ENCODE data around the gene DNAJC10.
"Not testable (repeated sequence)": the region's sequence is repeated elsewhere in the genome, so short reads cannot be mapped to it uniquely, and the experiment has no call there.

The DNAJC10 gene

GRCh38 chr2:182718459-182718858 is 2.4 kb downstream of the DNAJC10 start:
- intact Hi-C loops (cut with DNase I) = loop anchor here (5.0 kb wide), 1 partner anchor 359 kb away; the partner anchor contains the start of gene DUSP19
- no peak for DNase-seq

- DNase-seq = peak in 2 of 10 donors; percentile 27 to 56
These were observed 3.1 kb downstream of the DNAJC10 start for GRCh38 chr2:182719116-182719515.

GRCh38 chr2:182724656-182725055 is 8.6 kb downstream of the DNAJC10 start:
- no peak for DNase-seq
- intact Hi-C loops (cut with DNase I) = no loop called here

More at GRCh38 chr2:182719116-182719515, 3.1 kb downstream of the DNAJC10 start:
- intact Hi-C loops (cut with DNase I) = loop anchor here (5.0 kb wide), 1 partner anchor 358 kb away; the partner anchor contains the start of gene DUSP19

- intact Hi-C loops (cut with DNase I) = no loop called here
These were observed 10.4 kb downstream of the DNAJC10 start for GRCh38 chr2:182726473-182726872.

GRCh38 chr2:182728014-182728413 is 12.0 kb downstream of the DNAJC10 start:
- intact Hi-C loops (cut with DNase I) = no loop called here
- DNase-seq = no peak

More at GRCh38 chr2:182726473-182726872, 10.4 kb downstream of the DNAJC10 start:
- DNase-seq = peak in 1 of 10 donors; percentile 20

- intact Hi-C loops (cut with DNase I) = no loop called here
- DNase-seq = no peak
These were observed 13.8 kb downstream of the DNAJC10 start for GRCh38 chr2:182729710-182730339.

- intact Hi-C loops (cut with DNase I) = no loop called here
- no peak for DNase-seq
These were observed 14.4 kb downstream of the DNAJC10 start for GRCh38 chr2:182730486-182730885.

GRCh38 chr2:182732736-182733135 is 16.7 kb downstream of the DNAJC10 start:
- no peak for DNase-seq
- intact Hi-C loops (cut with DNase I) = no loop called here

- DNase-seq = no peak
- intact Hi-C loops (cut with DNase I) = no loop called here
These were observed 17.5 kb downstream of the DNAJC10 start for GRCh38 chr2:182733572-182733971.

- intact Hi-C loops (cut with DNase I) = not testable (repeated sequence)
- DNase-seq = peak in 1 of 10 donors; percentile 29
These were observed 20.8 kb downstream of the DNAJC10 start for GRCh38 chr2:182736856-182737255.

GRCh38 chr2:182740701-182741100 is 24.6 kb downstream of the DNAJC10 start:
- DNase-seq = no peak
- intact Hi-C loops (cut with DNase I) = no loop called here

GRCh38 chr2:182741620-182742019 is 25.6 kb downstream of the DNAJC10 start:
- DNase-seq = no peak
- intact Hi-C loops (cut with DNase I) = no loop called here

GRCh38 chr2:182744490-182744889 is 28.4 kb downstream of the DNAJC10 start:
- no peak for DNase-seq
- intact Hi-C loops (cut with DNase I) = no loop called here

- no peak for DNase-seq
- intact Hi-C loops (cut with DNase I) = no loop called here
These were observed 29.0 kb downstream of the DNAJC10 start for GRCh38 chr2:182745061-182745460.

GRCh38 chr2:182745894-182746293 is 29.8 kb downstream of the DNAJC10 start:
- intact Hi-C loops (cut with DNase I); DNase-seq: not testable (repeated sequence)

GRCh38 chr2:182754231-182754630 is 38.2 kb downstream of the DNAJC10 start:
- intact Hi-C loops (cut with DNase I) = no loop called here
- no peak for DNase-seq

- intact Hi-C loops (cut with DNase I) = no loop called here
- no peak for DNase-seq
These were observed 42.3 kb downstream of the DNAJC10 start for GRCh38 chr2:182758379-182758778.

GRCh38 chr2:182761903-182762302 is 45.8 kb downstream of the DNAJC10 start:
- DNase-seq = no peak
- intact Hi-C loops (cut with DNase I) = loop anchor here (5.0 kb wide), 1 partner anchor 220 kb away; no protein-coding TSS in a partner anchor

- intact Hi-C loops (cut with DNase I) = loop anchor here (5.0 kb wide), 1 partner anchor 219 kb away; no protein-coding TSS in a partner anchor
- DNase-seq = no peak
These were observed 47.4 kb downstream of the DNAJC10 start for GRCh38 chr2:182763311-182763912.

GRCh38 chr2:182766626-182767025 is 50.6 kb downstream of the DNAJC10 start:
- intact Hi-C loops (cut with DNase I) = no loop called here
- DNase-seq = no peak

- intact Hi-C loops (cut with DNase I) = no loop called here
- DNase-seq = no peak
These were observed 51.5 kb downstream of the DNAJC10 start for GRCh38 chr2:182767578-182767977.

GRCh38 chr2:182768950-182769349 is 52.9 kb downstream of the DNAJC10 start:
- DNase-seq; intact Hi-C loops (cut with DNase I): not testable (repeated sequence)

Data from posterior cingulate gyrus (tissue), 11 donors.